Testis (tissue), 2 donors: ENCODE results near the gene CEMIP2.
A peak's percentile ranks its signal among the peaks of the same experiment; 100 is the strongest.

Experiments
- POLR2A ChIP-seq: fragments of 450-650 bp; IDR thresholded peaks from one replicate; pipeline ENCODE4 v1.6.1; 2017; ENCODE audit warnings: antibody characterized with exemption, mild to moderate bottlenecking, moderate library complexity
- TF ChIP-seq, protein P1 (sequence below), 3 experiments: fragments of 450-650 bp in 2 of 3; fragments of 200-600 bp in 1 of 3; sonication (generic) in 1 of 3; IDR thresholded peaks; one replicate each; pipeline ENCODE4 v1.5.1; 2016 to 2019; ENCODE audit warnings: antibody characterized with exemption in 3 of 3, mild to moderate bottlenecking in 2 of 3, moderate library complexity in 1 of 3

DNA sequence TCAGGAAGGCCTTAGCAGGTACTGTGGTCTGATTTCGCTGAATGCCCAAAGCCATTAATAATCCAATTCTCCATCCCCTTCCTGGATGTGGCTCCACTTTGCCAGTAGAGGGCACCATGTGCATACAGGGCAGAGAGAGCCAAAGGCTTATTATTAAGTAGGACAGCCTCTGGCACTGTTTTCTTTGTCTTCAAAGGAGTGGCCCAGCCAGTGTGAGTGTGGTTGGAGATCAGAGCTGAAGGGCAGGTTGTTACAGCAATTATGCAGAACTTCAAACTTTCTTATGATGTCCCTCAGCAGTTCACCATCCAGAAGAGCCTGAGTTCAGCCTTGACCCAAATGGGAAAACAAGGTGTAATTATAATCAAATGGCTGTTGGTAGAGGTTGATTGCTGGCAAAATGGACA, 38.6 kb upstream of the CEMIP2 start:
- TF ChIP-seq POLR2A = no peak
- TF ChIP-seq, protein P1, sequence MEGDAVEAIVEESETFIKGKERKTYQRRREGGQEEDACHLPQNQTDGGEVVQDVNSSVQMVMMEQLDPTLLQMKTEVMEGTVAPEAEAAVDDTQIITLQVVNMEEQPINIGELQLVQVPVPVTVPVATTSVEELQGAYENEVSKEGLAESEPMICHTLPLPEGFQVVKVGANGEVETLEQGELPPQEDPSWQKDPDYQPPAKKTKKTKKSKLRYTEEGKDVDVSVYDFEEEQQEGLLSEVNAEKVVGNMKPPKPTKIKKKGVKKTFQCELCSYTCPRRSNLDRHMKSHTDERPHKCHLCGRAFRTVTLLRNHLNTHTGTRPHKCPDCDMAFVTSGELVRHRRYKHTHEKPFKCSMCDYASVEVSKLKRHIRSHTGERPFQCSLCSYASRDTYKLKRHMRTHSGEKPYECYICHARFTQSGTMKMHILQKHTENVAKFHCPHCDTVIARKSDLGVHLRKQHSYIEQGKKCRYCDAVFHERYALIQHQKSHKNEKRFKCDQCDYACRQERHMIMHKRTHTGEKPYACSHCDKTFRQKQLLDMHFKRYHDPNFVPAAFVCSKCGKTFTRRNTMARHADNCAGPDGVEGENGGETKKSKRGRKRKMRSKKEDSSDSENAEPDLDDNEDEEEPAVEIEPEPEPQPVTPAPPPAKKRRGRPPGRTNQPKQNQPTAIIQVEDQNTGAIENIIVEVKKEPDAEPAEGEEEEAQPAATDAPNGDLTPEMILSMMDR (IDR thresholded peaks at IDR 0.05) = peak; percentile 44 to 83 (median 82)
